Esophagus muscularis mucosa (tissue), 4 donors: ENCODE data around the gene MORC2. TPM values are rescaled to one million over a fixed set of nuclear protein-coding genes. Genes with fewer than 3 reads are reported as not detected.

ENCODE experiments used
- DNase-seq: peaks from one replicate; pipeline ENCODE4 v3.0.0-alpha.2; 2017; ENCODE audit errors: extremely low spot score
- H3K27ac ChIP-seq, 4 donors: fragments of 200-600 bp; sonication (generic); replicated peaks in 1 of 4; 1 replicate in 3 of 4; 2 replicates in 1 of 4; pipeline ENCODE4 v1.5.1; 2016 to 2019; ENCODE audit warnings: mild to moderate bottlenecking in 1 of 4
- H3K27me3 ChIP-seq, 4 donors: fragments of 200-600 bp; sonication (generic); one replicate each; pipeline versions ENCODE4 v1.5.1 to v1.6.0; 2016 to 2019
- H3K36me3 ChIP-seq, 4 donors: fragments of 200-600 bp; sonication (generic); one replicate each; pipeline ENCODE4 v1.5.1; 2016 to 2019
- H3K4me1 ChIP-seq, 4 donors: fragments of 200-600 bp; sonication (generic); one replicate each; pipeline ENCODE4 v1.5.1; 2016 to 2019
- H3K4me3 ChIP-seq, 4 donors: fragments of 200-600 bp; sonication (generic); 1 replicate in 2 of 4; 2 replicates in 2 of 4; pipeline ENCODE4 v1.5.1; 2016 to 2019; ENCODE audit warnings: mild to moderate bottlenecking in 4 of 4, moderate library complexity in 1 of 4
- H3K9me3 ChIP-seq, 4 donors: fragments of 200-600 bp; sonication (generic); 1 replicate in 3 of 4; 2 replicates in 1 of 4; pipeline ENCODE4 v1.5.1; 2016 to 2019
- CTCF ChIP-seq, 3 experiments: fragments of 200-600 bp in 2 of 3; fragments of 450-650 bp in 1 of 3; sonication (generic) in 2 of 3; IDR thresholded peaks; one replicate each; pipeline ENCODE4 v1.5.1; 2017 to 2019; ENCODE audit warnings: antibody characterized with exemption in 3 of 3, mild to moderate bottlenecking in 2 of 3, moderate library complexity in 1 of 3
- EP300 ChIP-seq: sonication (generic); formaldehyde crosslinking; IDR thresholded peaks from one replicate; pipeline ENCODE4 v1.6.1; 2017; ENCODE audit warnings: antibody characterized with exemption
- POLR2A ChIP-seq: fragments of 450-650 bp; IDR thresholded peaks from one replicate; pipeline ENCODE4 v1.6.1; 2017; ENCODE audit warnings: antibody characterized with exemption, moderate library complexity, mild to moderate bottlenecking, low read depth
- POLR2AphosphoS5 ChIP-seq, 2 donors: sonication (generic); formaldehyde crosslinking; IDR thresholded peaks; one replicate each; pipeline ENCODE4 v1.6.1; 2017; ENCODE audit warnings: antibody characterized with exemption in 2 of 2
- WGBS: methylation state at CpG from one replicate; pipeline ENCODE4 v1.1.5; 2018; 5-methylcytosine and 5-hydroxymethylcytosine counted together
- intact Hi-C: fragments of 100-400 bp; cut with DNase I; formaldehyde crosslinking; loops from one replicate; pipeline ENCODE4 v1.15.1; 2023
- total RNA-seq, 4 donors: library from RNA; depleted of rRNA; stranded (reverse); fragments of >200 nt; gene quantifications; one replicate each; pipeline versions ENCODE4 v1.1.0 to v1.2.1, GENCODE V29; 2016

MORC2 gene
- 10 to 100 TPM; 19.5 to 28.8 (median 23.8) TPM for total RNA-seq

GRCh38 chr22:30968015-30968923 lies at the start of gene MORC2:
MORC2 (minus strand) TSS chr22:30968774; CDS start chr22:30967889, 885 bp downstream.
- Histone ChIP-seq H3K36me3 (peaks cover 20 to 27% (median 21%) of the 10 kb centered on the region in 4 donors), H3K9me3 (peaks cover 0 to 22% (median 13%) of the 10 kb centered on the region in 4 donors), H3K27me3 (no peaks in the 10 kb centered on the region), H3K27ac (peak within 1 kb of the TSS; percentile 95 to 98 (median 98)), H3K4me3 (peak within 1 kb of the TSS; percentile 86 to 92 (median 92)), H3K4me1 (peaks cover 18 to 59% (median 34%) of the 10 kb centered on the region in 4 donors)
- 44% methylated on average over 17 of the region's 53 CpGs for WGBS
- TF ChIP-seq CTCF (IDR thresholded peaks at IDR 0.05) (no peak), EP300 (no peak), POLR2A (no peak), POLR2AphosphoS5 (IDR thresholded peaks at IDR 0.05) (peak in 1 of 2 donors; percentile 9)
- intact Hi-C loops: loop anchor here (2.0 kb wide), 1 partner anchor 115 kb away; no protein-coding TSS in a partner anchor
- DNase-seq: no peak

- H3K27ac ChIP-seq: no peak overlapping the region
Measured at GRCh38 chr22:31005535-31005934, 37.0 kb upstream of the MORC2 start.

GRCh38 chr22:31001124-31001770 lies 32.7 kb upstream of the MORC2 start:
- Histone ChIP-seq H3K4me1 (no peaks in the 10 kb centered on the region), H3K9me3 (peaks cover 0 to 20% (median 13%) of the 10 kb centered on the region in 4 donors), H3K27ac (no peak overlapping the region), H3K27me3 (no peaks in the 10 kb centered on the region), H3K36me3 (no peaks in the 10 kb centered on the region), H3K4me3 (no peak overlapping the region)
- intact Hi-C loops: no loop called here
- 81% methylated on average over 6 of the region's 6 CpGs for WGBS
- DNase-seq: no peak
- TF ChIP-seq POLR2AphosphoS5 (IDR thresholded peaks at IDR 0.05) (no peak), POLR2A (no peak), CTCF (IDR thresholded peaks at IDR 0.05) (no peak), EP300 (no peak)

More at GRCh38 chr22:31005535-31005934, 37.0 kb upstream of the MORC2 start:
- H3K9me3 ChIP-seq: peaks cover 0 to 20% (median 13%) of the 10 kb centered on the region in 4 donors
- no peak for TF ChIP-seq POLR2A
- no peak for TF ChIP-seq POLR2AphosphoS5 (IDR thresholded peaks at IDR 0.05)
- no peaks in the 10 kb centered on the region for H3K4me1 ChIP-seq
- H3K27me3 ChIP-seq: no peaks in the 10 kb centered on the region
- no peak for DNase-seq
- no peak overlapping the region for H3K4me3 ChIP-seq
- H3K36me3 ChIP-seq: no peaks in the 10 kb centered on the region
- intact Hi-C loops: no loop called here

GRCh38 chr22:30998329-30998728 lies 29.8 kb upstream of the MORC2 start:
- WGBS: 86% methylated on average over 4 of the region's 4 CpGs
- Histone ChIP-seq H3K4me3 (no peak overlapping the region), H3K36me3 (no peaks in the 10 kb centered on the region), H3K9me3 (no peaks in the 10 kb centered on the region), H3K27me3 (no peaks in the 10 kb centered on the region), H3K4me1 (no peaks in the 10 kb centered on the region), H3K27ac (no peak overlapping the region)
- intact Hi-C loops: no loop called here
- DNase-seq: no peak
- TF ChIP-seq POLR2A (no peak), POLR2AphosphoS5 (IDR thresholded peaks at IDR 0.05) (no peak), CTCF (IDR thresholded peaks at IDR 0.05) (no peak), EP300 (no peak)

GRCh38 chr22:30996462-30996861 lies 27.9 kb upstream of the MORC2 start:
- Histone ChIP-seq H3K27me3 (no peaks in the 10 kb centered on the region), H3K36me3 (no peaks in the 10 kb centered on the region), H3K4me1 (no peaks in the 10 kb centered on the region), H3K27ac (no peak overlapping the region), H3K4me3 (no peak overlapping the region), H3K9me3 (peaks cover 0 to 2% (median 0%) of the 10 kb centered on the region in 4 donors)
- 70% methylated on average over 2 of the region's 2 CpGs for WGBS
- TF ChIP-seq EP300: no peak
- no peak for TF ChIP-seq CTCF (IDR thresholded peaks at IDR 0.05)
- TF ChIP-seq POLR2A: no peak
- no peak for TF ChIP-seq POLR2AphosphoS5 (IDR thresholded peaks at IDR 0.05)
- intact Hi-C loops: no loop called here
- no peak for DNase-seq
